Activated gamma-delta T cell treated with Interleukin-2 at 50 U/mL for 16 hours (primary cell): ENCODE measurements around the gene SYNE1.
"Not testable (repeated sequence)": the region's sequence is repeated elsewhere in the genome, so short reads cannot be mapped to it uniquely, and the experiment has no call there.

Source experiments
- DNase-seq: peaks from one replicate; pipeline ENCODE4 v3.0.0-alpha.2; 2020

The SYNE1 gene

DNA sequence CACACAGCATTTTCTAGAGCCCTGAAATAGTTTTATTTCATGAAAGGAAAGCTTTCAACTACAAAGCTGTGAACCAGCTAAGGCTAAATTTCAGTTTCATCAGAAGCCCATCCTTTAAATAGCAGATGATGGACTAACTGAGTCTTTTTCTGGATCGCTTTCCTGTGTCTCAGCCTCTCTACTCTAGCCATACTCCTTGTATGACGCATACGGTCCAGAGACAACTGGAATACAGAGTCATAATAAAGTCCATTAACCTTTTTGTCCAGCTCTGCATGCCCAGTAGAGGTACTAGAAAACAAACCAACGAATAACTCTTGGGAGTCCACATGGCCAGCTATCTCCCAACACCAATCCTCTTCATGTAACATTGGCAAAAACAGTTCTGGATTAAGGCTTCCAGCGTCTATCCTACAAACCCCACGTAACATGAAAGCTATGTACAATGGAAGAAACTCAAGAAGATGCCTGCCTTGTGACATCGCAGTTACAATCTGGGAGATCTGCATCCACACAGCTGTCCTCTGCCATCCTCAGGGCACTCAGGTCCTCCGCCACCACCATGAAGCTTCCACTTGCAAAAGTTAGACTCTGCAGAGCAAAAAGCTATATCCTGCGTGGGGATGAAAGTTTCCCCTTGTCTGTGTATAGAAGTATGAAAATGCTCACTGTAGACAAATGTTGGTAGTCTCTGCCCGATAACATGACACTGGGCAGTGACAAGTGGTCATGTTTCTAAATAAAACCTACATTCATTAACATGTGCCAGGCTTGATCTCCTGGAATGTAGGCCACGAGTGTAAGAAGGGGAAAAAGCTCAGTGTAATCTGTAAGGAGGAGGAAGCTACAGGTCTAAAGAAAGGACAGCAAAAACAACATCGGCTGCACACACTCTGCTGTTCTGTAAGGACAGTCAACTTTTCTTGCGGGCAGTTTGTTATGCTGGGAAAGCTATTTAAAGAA is 469.2 kb downstream of the SYNE1 start:
- no peak for DNase-seq

- no peak for DNase-seq
Measured at GRCh38 chr6:152166897-152167296, 470.3 kb downstream of the SYNE1 start.

GRCh38 chr6:152166497-152166896 is 470.7 kb downstream of the SYNE1 start:
- no peak for DNase-seq

DNA sequence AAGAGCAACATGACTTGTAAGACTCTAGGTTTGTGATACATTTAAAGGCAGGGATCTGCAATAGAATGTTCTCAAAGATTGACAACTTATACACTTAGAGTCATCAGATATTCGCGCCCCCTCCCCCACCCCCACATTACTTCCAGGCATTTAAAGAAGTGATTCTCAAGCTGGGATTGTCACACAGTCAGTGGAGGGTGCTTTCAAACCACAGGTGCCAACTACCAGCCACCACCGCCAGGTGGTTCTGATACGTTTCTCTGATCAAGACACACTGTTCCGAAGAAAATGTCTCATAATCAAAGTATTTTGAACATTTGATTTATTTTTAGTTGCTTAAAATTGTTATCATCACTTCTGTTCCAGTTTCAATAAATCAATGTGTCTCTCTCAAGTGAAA is 472.2 kb downstream of the SYNE1 start:
- no peak for DNase-seq

DNA sequence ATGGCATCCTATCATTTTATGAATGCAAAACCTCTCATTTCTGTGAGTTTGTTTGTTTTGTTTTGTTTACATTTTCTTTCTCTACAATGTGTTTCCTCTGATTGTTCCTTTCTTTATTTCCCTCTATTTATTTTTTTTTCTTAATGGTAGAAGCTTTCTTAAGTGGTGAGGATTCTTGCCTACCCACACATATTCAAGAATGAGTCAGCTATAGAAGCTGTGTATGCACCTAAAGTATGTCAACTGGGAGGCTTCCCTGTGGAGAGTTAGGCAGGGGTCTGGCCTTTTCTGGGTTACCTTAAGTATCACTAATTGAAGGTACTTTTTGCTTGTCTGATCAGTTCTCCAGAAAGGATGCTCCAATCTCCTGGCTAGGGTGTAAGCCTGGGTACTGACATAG is 475.7 kb downstream of the SYNE1 start:
- no peak for DNase-seq

- DNase-seq: no peak
Measured at GRCh38 chr6:152160346-152160745, 476.8 kb downstream of the SYNE1 start.

DNA sequence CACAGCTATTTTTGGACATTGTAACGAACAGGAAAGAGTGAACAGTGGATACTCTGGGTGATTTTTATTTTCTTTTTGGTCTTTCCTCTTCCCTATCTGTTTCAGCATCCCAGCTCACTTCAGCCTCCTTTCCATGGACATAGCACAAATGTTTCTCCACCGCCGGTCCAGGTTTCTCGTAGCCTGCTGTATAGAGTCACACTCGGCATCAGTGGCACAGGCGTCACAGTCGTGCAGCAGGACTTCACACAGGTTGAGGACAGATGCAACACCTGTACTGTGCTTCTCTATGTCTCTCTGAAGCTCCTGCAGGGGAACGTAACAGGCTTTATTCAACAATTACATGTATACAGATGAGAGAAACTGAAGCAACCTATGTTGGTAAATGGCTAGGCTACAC is 481.4 kb downstream of the SYNE1 start:
- no peak for DNase-seq

DNA sequence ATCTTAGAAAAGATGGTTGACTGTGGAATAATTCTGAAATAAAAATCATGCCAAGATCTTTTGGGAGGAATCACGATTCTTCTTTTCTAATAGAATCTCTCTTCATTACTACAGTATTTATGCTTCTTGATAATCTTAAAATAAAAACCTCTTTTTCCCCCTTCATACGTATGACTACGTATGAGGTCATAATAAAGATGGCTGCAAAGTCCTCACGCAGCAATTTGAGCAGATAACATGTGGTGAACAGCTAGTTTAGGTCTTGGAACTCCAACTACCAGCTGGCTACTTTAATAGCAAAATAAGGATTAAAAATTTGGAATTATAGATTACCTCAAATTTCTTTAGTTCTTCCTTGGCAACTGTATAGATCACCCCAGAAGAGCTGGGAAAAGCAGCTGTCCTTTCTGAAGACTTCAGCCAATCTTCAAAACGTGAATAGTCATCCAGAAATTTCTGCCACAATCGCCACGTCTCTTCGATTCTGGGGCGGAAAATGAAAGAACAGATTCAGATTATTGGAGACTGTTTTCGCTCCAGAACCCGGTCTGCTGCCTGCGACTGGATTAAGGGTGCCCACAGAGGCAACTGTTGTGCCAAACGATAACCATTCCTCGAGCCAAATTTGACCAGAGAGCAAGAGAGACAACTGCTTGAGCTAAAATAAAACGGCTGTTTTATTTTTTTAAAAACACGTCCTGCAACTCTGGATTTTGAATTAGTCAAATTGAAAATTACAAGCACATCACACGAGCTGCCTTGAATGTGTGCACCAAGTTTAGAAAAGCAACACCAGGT is 482.4 kb downstream of the SYNE1 start:
- DNase-seq: no peak

DNA sequence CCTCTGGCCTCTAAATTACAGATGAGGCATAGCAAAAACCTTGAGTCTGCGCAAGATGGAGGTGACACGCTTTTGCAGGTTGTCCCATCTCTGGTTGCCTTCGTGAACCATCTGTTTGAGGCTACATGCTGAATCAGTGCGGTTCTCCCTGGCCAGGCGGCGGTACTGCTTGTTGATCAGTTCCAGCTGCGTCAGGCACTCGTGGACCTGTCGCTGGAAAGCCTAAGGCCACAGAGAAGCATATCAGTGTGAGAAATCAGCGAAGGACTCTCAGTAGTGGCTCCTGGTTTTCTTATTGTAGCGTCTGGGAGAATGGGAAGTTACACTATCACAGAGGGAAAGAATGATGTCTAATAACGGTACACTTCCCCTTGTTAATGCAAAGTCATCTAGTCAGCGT is 485.2 kb downstream of the SYNE1 start:
- DNase-seq: no peak

DNA sequence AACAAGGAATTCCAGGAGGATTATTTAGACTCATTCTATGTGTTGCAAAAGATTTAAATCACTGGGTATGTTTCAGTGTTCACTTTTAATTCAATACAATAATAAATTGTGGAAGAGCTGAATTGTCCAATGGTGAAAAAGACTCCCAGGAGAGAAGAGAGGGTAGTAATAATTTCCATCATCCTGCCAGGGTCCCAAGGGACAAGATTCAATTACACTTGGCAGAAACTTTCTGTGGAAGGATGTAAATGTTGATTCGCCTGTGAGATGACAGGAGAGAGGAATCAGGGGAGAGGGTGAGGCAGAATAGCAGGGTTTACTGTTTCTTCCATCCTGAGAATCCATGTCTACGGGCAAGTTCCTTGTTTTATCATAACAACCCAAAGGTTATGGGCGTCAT is 487.0 kb downstream of the SYNE1 start:
- DNase-seq: no peak

DNA sequence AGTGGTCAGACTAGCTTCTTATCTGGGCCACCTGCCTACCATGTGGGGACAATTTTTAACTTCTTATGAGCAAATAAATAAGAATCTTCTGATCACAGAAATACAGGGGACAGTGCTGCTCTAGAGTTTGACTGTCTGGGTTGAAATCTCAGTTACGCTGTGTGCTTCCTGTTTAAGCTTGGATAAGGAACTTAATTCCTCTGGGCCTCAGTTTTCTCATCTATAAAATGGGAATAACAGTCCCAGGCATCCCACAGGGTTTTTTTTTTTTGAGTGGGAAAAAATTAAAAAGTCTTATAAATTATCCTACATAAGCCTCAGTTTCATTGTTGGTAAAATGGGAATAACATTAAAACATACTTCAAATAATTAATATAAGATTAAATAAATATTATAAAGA is 488.8 kb downstream of the SYNE1 start:
- no peak for DNase-seq

GRCh38 chr6:152147269-152147668 is 489.9 kb downstream of the SYNE1 start:
- DNase-seq: no peak

DNA sequence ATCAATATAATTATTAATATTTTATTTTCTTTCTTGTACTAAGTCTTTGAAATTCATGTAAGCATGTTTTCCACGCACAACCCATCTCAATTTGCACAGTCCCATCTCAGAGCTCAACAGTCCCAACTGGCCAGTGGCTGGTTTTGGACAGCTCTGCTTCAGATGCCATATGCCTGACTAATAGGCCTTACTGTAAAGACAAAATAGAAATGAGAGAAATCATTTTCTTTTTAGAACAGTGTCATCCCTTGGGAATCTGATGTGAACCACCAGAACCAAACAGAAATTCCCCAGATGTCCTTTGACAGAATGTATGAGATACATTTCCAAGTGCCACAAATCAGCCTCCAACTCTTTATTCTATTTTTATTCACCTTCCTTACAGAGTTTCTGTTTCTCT is 490.8 kb downstream of the SYNE1 start:
- no peak for DNase-seq

GRCh38 chr6:152143359-152143758 is 493.8 kb downstream of the SYNE1 start:
- DNase-seq: no peak

- DNase-seq: no peak
Measured at GRCh38 chr6:152142105-152142504, 495.1 kb downstream of the SYNE1 start.

DNA sequence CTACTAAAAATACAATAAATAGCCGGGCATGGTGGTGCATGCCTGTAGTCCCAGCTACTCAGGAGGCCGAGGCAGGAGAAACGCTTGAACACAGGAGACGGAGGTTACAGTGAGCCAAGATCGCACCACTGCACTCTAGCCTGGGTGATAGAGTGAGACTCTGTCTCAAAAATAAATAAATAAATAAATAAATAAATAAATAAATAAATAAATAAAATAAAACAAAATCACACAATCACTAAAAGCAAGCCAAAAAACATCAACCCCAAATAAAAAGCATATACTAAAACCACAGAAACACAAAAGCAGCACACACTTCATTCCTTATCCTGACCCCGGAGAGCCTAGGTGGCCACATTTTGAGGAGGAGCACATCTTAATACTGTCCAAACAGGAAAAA is 498.8 kb downstream of the SYNE1 start:
- not testable (repeated sequence) for DNase-seq

- DNase-seq: no peak
Measured at GRCh38 chr6:152136449-152136825, 500.7 kb downstream of the SYNE1 start.

DNA sequence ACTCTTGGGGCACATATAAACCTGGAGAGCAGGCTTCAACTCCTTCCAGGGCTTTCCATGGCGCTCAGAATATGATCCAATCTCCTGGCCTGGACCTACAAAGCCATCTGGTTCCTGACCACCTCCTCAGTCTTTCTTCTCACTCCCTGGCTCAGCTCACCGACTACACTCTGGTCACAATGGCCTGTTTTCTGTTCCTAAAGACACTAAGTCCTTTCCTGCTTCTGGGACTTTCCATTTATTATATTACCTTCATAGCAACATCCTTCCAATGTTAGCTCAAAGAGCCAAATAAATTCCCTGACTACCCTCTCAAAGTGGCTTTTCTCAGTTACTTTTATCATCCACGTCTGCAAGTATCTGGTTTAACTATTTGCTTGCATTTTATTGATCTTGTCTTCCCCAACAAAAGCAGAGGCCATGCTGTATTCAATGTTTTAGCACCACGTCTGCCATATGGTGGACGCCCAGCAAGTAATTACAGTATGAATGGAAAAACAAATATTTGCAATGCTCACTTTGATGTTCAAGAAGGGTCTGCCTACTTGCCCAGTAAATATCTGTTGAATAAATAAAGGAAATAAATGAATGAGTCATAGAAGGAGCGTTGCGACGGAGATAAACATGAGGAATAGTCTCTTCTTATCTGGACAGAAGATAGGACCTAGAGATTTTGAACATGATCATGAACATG is 501.3 kb downstream of the SYNE1 start:
- DNase-seq: no peak

DNA sequence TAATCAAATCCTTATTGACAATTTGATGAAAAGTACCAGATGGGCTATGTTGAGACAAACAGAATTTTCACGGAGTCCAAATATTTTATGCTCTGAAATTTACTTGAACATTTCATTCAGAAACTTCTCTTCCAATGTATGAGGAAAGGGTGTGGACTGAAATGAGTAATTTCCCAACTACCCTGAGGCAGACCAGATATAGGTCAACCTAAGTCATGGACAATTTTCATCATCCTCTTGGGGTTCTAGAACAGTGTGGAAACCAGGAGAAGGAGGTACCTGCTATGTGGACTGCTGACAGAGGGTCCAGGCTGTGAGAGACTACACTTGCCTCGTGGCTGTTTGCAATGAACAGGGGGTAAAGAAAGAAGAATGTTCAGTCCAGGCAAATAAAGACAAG is 506.7 kb downstream of the SYNE1 start:
- no peak for DNase-seq

- no peak for DNase-seq
Measured at GRCh38 chr6:152129691-152130151, 507.4 kb downstream of the SYNE1 start.

GRCh38 chr6:152127432-152128165 is 509.6 kb downstream of the SYNE1 start:
- DNase-seq: no peak

- DNase-seq: no peak
Measured at GRCh38 chr6:152124429-152125074, 512.6 kb downstream of the SYNE1 start.
